Bronchial epithelial cell (primary cell): Measurements from ENCODE around the gene ELF3. TPM values are rescaled to one million over a fixed set of nuclear protein-coding genes. Genes with fewer than 3 reads are reported as not detected.
"Not testable (repeated sequence)": the region's sequence is repeated elsewhere in the genome, so short reads cannot be mapped to it uniquely, and the experiment has no call there.

Source experiments
- DNase-seq: peaks from one replicate; pipeline ENCODE4 v3.0.0-alpha.2; 2010; ENCODE audit warnings: low read depth
- FAIRE-seq: peaks from 2 replicates; lab custom pipeline; 2011; peaks lifted over from hg19 to GRCh38; lab: Jason Lieb, UNC
- H3K27me3 ChIP-seq: 2 replicates; pipeline ENCODE4 v1.5.1; 2011; ENCODE audit warnings: low read length; ENCODE audit not compliant: control insufficient read depth, insufficient read depth
- H3K36me3 ChIP-seq: 2 replicates; pipeline ENCODE4 v1.5.1; 2011; ENCODE audit warnings: low read length; ENCODE audit not compliant: control insufficient read depth, insufficient read depth
- H3K4me3 ChIP-seq: 2 replicates; pipeline ENCODE4 v1.5.1; 2011; ENCODE audit warnings: mild to moderate bottlenecking, low read depth, low read length, control low read depth
- CTCF ChIP-seq: IDR thresholded peaks from 2 replicates; pipeline ENCODE4 v1.5.1; 2011; ENCODE audit warnings: mild to moderate bottlenecking, moderate library complexity, low read length, control low read depth, inconsistent platforms; ENCODE audit not compliant: insufficient read depth, severe bottlenecking
- total RNA-seq: library from RNA; depleted of rRNA; stranded (reverse); fragments of >200 nt; gene quantifications from 2 replicates; pipeline ENCODE4 v1.2.1, GENCODE V29; 2014

The ELF3 gene
- total RNA-seq, 1 donor from 2014 or later = 66.1 TPM

GRCh38 chr1:202046227-202046626 lies 35.8 kb downstream of the ELF3 start:
- Histone ChIP-seq H3K27me3 (no peaks in the 10 kb centered on the region), H3K36me3 (no peaks in the 10 kb centered on the region), H3K4me3 (no peak overlapping the region)
- no peak for FAIRE-seq
- TF ChIP-seq CTCF = no peak
- peak; percentile 58 for DNase-seq

GRCh38 chr1:202046748-202047708 lies 36.6 kb downstream of the ELF3 start:
- TF ChIP-seq CTCF = no peak
- Histone ChIP-seq H3K4me3 (no peak overlapping the region), H3K36me3 (no peaks in the 10 kb centered on the region), H3K27me3 (no peaks in the 10 kb centered on the region)
- no peak for FAIRE-seq
- DNase-seq = peak; percentile 86

GRCh38 chr1:202047977-202048376 lies 37.6 kb downstream of the ELF3 start:
- TF ChIP-seq CTCF = no peak
- FAIRE-seq = no peak
- Histone ChIP-seq H3K4me3 (no peak overlapping the region), H3K27me3 (no peaks in the 10 kb centered on the region), H3K36me3 (no peaks in the 10 kb centered on the region)
- no peak for DNase-seq

GRCh38 chr1:202049129-202049528 lies 38.7 kb downstream of the ELF3 start:
- TF ChIP-seq CTCF = no peak
- Histone ChIP-seq H3K27me3 (no peaks in the 10 kb centered on the region), H3K4me3 (no peak overlapping the region), H3K36me3 (no peaks in the 10 kb centered on the region)
- DNase-seq = peak; percentile 73
- FAIRE-seq = no peak

GRCh38 chr1:202054094-202054493 lies 43.7 kb downstream of the ELF3 start:
- TF ChIP-seq CTCF = no peak
- FAIRE-seq = no peak
- Histone ChIP-seq H3K27me3 (no peaks in the 10 kb centered on the region), H3K4me3 (no peak overlapping the region), H3K36me3 (no peaks in the 10 kb centered on the region)
- DNase-seq = no peak

GRCh38 chr1:202054673-202055072 lies 44.3 kb downstream of the ELF3 start:
- not testable (repeated sequence) for FAIRE-seq, H3K27me3 ChIP-seq, H3K4me3 ChIP-seq, H3K36me3 ChIP-seq, DNase-seq
